ENCODE measurements around the gene IQSEC1.

- TF ChIP-seq, protein P1, sequence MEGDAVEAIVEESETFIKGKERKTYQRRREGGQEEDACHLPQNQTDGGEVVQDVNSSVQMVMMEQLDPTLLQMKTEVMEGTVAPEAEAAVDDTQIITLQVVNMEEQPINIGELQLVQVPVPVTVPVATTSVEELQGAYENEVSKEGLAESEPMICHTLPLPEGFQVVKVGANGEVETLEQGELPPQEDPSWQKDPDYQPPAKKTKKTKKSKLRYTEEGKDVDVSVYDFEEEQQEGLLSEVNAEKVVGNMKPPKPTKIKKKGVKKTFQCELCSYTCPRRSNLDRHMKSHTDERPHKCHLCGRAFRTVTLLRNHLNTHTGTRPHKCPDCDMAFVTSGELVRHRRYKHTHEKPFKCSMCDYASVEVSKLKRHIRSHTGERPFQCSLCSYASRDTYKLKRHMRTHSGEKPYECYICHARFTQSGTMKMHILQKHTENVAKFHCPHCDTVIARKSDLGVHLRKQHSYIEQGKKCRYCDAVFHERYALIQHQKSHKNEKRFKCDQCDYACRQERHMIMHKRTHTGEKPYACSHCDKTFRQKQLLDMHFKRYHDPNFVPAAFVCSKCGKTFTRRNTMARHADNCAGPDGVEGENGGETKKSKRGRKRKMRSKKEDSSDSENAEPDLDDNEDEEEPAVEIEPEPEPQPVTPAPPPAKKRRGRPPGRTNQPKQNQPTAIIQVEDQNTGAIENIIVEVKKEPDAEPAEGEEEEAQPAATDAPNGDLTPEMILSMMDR (optimal IDR thresholded peaks at IDR 0.05 in 1 of 3, IDR thresholded peaks at IDR 0.05 in 1 of 3, conservative IDR thresholded peaks at IDR 0.05 in 1 of 3; ENCODE audit: extremely low read depth in 1 of 3, insufficient read depth in 2 of 3, low read length in 3 of 3) = no peak
- no peak for TF ChIP-seq EZH2 (IDR thresholded peaks at IDR 0.05; ENCODE audit: low read length)
These were observed 86.2 kb downstream of the IQSEC1 start for GRCh38 chr3:12986986-12987385.
